ENCODE results near the gene CDC5L.
"Not testable (repeated sequence)": the region's sequence is repeated elsewhere in the genome, so short reads cannot be mapped to it uniquely, and the experiment has no call there.

Gene CDC5L

DNA sequence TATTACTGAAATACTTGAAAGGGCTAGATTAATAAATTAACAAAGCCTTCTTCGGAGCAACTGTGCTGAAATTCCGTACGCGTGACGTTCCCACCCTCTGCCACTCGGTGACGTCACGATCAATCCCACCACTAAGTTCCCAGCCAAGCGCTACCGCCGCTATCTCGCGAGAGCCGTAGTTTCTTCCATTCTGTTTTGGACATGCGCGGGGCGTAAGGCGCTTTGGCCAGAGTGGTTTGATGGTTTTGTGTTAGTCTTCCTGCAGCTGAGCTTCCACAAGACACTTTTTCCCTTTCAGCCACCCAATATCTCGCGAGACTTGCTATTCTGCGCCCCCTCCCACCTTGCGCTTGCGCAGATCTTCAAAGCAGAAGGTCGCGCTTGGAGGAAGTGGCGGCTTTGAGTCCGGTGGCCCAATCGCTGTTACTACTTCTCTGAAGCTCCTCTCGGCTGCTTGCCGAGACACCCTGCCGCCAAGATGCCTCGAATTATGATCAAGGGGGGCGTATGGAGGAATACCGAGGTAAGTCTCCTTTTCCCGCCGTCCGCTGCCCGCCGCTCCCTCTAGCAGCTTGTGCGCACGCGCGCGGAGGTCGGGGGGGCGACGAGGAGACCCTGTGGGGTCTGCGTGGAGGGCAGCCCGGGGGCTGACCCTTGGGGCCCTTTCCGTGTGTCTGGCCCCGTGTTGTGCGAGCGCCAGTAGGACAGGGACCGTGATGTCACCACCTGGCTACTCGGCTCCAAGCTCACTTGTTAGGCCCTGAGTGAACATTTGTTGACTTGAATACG, at the start of gene CDC5L:
Gene CDC5L, plus strand, starts transcription at position 361 of the 789 bp plus-strand sequence. Its CDS starts 118 bp downstream, at position 479.
- peak; percentile 98 for DNase-seq

GRCh38 chr6:44338228-44339122, 49.0 kb upstream of the CDC5L start:
- peak; percentile 41 for DNase-seq

GRCh38 chr6:44339301-44339700, 48.2 kb upstream of the CDC5L start:
- DNase-seq: no peak

DNA sequence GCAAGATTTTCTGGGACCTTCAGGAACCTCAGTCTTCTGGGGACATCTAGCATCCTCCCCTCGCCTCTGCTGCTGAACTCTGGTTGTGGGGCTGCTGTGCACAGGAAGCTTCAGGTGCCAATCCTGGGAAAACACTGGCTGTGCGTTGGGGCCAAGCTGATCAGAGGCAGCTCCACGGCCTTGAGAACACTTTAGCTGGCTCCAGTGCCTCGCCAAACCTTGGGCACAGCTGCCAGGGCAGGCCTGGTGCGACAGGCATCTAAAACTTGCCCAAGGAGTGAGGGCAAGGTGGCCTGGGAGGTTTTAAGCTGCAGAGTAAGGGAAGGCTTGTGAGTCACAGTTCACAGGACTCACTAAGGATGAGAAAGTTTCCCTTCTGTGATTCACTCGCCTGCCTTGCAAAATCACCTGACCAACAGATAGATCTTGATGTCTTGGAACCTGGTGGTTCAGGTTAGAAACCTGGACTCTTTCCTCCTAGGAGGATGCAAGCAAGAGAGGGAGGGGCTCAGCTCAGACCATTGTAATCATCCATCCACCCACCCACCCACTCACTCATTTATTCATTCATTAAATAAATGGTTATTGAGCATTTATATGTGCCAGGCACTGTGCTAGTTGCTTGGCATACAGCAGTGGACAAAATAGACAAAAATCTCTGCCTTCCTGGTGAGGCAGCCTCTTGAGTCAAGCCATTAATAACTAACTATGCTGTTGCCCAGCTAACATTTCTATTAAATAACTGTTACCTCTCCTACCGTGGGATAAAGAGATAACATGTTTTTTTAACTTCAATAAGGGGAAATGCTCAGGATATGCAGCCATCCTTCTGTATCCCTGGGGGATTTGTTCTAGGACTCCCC, 47.5 kb upstream of the CDC5L start:
- DNase-seq: no peak

DNA sequence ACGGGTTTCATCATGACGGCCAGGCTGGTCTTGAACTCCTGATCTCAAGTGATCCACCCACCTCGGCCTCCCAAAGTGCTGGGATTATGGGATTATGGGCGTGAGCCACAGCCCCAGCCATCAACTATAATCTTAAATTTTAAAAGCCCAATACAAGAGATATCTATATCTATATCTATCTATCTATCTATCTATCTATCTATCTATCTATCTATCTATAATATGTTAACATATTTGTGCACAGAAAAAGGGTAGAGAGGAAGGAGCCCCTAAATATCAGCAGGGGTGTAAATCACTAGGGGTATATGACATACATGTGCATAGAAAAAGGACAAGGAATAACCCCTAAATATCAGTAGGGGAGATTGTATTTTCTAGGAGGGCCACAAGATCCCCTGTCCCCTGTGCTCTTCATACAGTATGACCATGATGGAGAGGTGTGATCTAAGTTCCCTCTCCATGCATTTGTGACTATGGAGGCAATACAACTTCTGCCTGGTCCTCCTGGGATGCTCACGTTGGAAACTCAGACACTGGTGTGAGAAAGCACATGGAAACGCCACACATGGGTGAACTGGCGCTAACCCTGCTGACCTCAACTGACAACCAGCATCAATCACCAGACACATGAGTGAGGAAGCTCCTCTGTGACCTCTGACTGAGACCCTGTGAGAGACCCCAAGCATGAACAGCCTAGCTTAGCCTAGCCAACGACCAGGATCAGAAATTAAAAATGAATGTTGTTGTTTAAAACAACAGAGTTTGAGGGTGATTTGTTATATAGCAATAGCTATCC, 46.2 kb upstream of the CDC5L start:
- DNase-seq: no peak

DNA sequence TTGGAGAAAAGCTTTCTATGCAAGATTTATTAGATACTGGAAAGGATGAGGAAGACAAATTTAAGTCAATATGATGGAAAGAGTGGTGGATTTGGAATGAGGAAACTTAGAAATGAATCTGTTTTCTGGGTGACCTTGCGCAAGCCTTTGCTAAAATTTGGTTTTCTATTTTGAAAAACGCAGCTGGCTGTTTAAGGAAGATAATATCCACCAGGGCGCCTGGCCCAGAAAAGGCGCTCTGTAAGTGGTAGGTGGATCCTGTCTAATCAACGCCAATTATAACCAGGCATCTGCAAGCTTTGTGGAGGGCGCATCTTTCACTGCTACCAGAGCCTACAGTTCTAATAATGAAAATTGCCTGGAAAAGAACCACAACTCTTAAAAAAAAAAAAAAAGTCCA, 45.5 kb upstream of the CDC5L start:
- DNase-seq: no peak

DNA sequence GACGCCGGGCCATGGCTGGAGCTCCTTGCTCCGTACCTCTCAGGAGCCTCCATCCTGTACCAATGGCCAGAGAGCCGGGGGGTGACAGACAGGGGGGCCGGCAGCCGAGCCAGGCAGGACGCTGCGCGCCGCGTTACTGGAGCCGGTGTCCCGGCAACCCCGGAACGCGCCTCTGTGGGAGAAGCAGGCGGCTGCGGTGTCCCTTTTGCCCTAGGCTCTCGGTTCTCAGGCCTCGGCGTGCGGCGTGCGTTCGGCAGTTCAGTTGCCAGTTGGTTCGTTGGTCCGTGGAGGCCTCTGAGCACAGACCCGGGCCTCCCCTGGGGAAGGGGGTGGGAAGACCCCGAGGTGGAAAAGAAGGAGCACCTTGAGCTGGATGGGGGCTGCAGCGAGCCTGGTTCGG, 45.0 kb upstream of the CDC5L start, which contains the start of gene SPATS1:
Gene SPATS1, plus strand, starts transcription at position 162 of the 400 bp plus-strand sequence. CDS start 446 bp downstream, outside the sequence.
- DNase-seq: no peak

DNA sequence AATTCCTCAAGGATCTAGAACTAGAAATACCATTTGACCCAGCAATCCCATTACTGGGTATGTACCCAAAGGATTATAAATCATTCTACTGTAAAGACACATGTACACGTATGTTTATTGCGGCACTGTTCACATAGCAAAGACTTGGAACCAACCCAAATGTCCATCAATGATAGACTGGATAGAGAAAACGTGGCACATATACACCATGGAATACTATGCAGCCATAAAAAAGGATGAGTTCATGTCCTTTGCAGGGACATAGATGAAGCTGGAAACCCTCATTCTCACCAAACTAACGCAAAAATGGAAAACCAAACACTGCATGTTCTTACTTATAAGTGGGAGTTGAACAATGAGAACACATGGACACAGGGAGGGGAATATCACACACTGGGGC, 40.7 kb upstream of the CDC5L start:
- not testable (repeated sequence) for DNase-seq

DNA sequence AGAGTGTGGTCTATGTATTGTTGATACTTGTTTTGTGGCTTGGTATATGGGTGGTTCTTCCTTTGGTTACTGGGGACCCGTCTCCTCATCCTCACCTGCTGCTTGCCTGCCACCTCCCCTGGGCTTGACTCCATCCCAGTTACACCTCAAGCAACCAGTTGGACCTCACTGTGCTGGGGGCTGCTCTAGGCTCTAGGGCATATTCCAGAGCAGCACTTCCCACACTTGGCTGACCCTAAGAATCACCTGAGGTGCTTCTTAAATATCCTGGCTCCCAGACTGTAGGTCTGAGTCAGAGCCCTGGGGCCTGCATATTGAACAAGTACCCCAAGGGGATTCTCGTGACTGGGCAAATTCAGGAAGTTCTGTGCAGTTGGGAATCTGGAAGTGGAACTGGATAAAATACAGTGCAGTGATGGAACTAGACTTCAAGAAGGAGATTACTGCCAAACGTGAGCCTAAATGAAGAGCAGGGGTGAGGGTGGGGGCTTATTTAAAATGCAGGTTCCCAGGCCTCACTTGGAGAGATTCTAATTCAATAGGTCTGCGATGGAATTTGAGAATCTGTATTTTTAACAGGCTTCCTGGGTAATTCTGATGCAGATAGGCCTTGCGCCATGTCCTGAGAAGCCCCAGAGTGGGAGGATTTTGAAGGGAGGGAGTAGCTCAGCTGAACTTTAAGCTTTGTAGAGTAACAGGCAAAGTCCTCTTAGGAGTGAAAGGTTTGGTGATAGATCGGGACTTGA, 37.4 kb upstream of the CDC5L start:
- no peak for DNase-seq

DNA sequence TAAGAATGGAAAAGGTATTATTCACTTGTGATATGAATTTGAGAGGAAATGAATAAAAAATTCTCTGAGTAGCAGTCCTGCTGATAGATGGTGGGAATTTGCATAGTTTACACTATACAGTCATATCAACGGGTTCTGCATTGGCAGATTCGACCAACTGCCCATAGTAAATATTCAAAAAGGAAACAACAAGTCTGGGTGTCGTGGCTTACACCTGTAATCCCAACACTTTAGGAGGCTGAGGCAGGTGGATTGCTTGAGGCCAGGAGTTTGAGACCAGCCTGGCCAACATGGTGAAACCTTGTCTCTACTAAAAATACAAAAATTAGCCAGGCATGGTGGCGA, 36.9 kb upstream of the CDC5L start:
- DNase-seq: not testable (repeated sequence)

- DNase-seq: no peak
Observed at GRCh38 chr6:44352259-44352658, 35.2 kb upstream of the CDC5L start.

DNA sequence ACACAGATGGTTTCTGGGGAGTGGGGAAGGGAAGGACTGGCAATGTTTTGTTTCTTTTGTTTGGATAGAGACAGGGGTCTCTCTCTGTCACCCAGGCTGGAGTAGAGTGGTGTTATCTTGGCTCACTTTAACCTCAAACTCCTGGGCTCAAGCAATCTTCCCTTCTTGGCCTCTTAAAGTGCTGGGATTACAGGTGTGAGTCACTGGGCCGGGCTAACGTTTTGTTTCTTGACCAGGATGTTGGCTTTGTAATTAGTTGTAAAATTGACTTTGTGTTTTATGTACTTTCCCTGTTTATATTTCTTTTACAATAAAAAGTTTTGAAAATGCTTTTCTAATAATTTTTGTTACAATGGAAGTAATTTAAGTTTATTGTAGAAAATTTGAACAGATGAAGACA, 34.2 kb upstream of the CDC5L start:
- DNase-seq: no peak

- no peak for DNase-seq
Observed at GRCh38 chr6:44355640-44356039, 31.9 kb upstream of the CDC5L start.

DNA sequence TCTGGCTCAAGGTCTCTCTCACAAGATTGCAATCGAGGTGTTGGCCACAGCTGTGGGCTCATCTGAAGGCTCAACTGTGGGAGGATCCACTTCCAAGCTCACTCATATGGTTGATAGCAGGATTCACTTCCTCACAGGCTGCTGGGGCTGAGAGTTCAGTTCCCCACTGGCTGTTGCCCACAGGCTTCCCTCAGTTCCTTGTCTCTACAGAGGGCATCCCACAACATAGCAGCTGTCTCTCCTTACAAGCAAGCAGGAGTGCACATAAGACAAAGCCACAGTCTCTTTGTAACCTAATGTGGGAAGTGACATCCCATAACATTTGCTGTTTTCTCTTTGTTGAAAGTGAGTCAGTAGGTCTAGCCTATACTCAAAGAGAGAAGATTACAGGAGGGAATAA, 31.0 kb upstream of the CDC5L start:
- DNase-seq: no peak

DNA sequence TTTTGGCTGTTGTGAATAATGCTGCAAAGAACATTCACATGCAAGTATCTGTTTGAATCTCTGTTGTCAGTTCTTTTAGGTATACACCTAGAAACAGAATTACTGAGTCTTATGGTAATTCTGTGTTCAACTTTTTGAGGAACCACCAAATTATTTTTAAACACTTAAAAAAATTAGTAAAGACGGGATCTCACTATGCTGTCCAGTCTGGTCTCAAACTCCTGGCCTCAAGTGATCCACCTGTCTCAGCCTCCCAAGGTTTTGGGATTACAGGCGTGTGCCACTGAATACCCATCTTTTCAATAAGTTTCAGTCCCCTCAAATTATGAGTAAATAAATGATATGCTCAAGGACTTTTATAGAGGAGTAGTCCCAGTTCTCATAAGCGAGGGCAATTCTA, 27.5 kb upstream of the CDC5L start:
- no peak for DNase-seq

GRCh38 chr6:44361947-44362346, 25.6 kb upstream of the CDC5L start:
- no peak for DNase-seq

DNA sequence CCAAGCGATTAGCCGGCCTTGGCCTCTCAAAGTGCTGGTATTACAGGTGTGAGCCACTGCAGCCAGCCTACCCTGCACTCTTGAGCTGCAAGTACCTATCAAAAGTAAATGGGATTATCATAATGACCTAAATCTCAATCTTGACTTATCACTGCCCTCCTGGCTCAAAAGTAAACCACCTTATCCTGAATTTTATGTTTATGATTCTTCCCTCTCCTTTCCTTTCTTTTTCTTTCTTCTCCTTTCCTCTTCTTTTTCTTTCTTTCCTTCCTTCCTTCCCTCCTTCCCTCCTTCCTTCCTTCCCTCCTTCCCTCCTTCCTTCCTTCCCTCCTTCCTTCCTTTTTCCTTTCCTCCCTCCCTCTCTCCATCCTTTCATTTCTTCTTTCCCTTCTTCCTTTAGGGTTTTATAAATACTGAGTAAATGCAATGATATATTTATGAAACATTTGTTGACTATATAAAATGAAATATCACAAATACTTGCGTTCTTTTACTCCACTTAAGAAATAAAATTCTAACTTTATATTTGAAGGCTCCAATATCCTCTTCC, 24.1 kb upstream of the CDC5L start:
- DNase-seq: no peak

DNA sequence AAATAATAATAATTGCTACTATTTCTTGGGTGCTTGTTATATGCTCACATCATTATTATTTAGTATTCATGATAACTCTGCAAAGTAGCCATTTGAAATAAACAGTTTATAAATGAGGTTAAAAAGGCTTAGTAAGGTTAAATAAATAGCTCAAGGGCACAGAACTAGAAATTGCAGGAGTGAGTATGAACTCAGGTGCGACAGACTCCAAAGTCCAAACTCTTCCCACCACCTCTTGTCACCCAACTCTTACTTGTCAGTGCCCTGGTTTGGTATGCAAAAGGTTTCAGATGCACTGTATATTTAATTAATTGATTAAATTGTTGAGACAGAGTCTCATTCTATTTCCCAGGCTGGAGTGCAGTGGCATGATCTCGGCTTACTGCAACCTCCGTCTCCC, 20.7 kb upstream of the CDC5L start:
- DNase-seq: no peak

DNA sequence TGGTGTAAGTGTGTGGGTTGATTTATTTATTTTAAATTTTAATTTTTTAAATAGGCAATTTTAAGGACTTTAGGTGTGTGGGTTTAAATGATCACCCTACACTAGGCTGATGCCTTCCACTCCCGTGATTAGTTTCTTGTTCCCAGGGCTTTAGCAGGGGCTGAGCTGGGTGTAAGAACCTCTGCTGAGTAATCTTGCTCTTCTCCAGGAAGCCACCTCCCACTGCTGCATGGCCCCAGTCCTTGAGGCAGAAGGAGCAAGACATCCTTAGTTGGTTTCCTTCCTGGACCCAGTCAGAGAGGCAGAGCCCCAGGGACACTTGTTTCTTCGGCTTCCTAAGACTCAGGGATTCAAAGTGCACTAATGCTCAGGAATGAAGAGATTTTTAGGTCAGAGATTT, 19.8 kb upstream of the CDC5L start:
- no peak for DNase-seq

GRCh38 chr6:44373051-44373450, 14.5 kb upstream of the CDC5L start:
- DNase-seq: no peak

DNA sequence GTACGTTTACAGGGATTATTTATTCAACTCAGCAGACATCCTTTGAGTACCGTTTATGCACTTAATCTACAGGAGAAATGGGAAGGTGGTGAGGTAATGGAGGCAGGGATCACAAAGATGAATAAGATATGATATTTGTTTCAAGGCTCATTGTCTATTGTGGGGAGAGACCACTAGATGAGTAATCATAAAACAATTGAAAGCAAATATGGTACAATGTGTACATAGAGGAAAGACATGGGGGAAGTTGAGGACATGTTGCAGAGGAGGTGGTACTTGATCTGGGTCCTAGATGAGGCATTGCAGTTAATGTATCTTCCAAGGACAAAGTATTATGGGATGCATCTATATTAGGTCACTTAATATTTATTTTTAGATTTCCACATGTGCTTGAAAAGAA, 13.7 kb upstream of the CDC5L start:
- DNase-seq: no peak

Measured in NCI-H2029 (cell line).